IMR-90 (cell line): ENCODE data around the gene TACC2. TPM values are rescaled to one million over a fixed set of nuclear protein-coding genes. Genes with fewer than 3 reads are reported as not detected.

Source experiments
- ATAC-seq: fragments of 200-7000 bp; cut with Tn5 transposase; 2 replicates; pipeline ENCODE4 v1.9.1; 2020; ENCODE audit warnings: low read depth, mild to moderate bottlenecking, moderate library complexity
- BruUV-seq: library from RNA; stranded (reverse); fragments of 400-500 nt; replicated peaks from 2 replicates; lab custom pipeline; 2021; lab: Mats Ljungman, UMichigan
- CTCF ChIA-PET: fragments of 300-600 bp; formaldehyde crosslinking; extraction: SDS; loops from one replicate; lab custom pipeline; 2021; ENCODE audit warnings: antibody characterized with exemption; lab: Yijun Ruan, JAX
- POLR2A ChIA-PET: fragments of 300-600 bp; sonication (Branson Sonifier 250); formaldehyde crosslinking; loops from one replicate; lab custom pipeline; 2022; ENCODE audit warnings: antibody characterized with exemption; ENCODE audit not compliant: unreplicated experiment; lab: Charles Lee
- DNase-seq: peaks from one replicate; pipeline ENCODE4 v3.0.0; 2013
- H2AFZ ChIP-seq: replicated peaks from 2 replicates; pipeline ENCODE3; 2013; ENCODE audit warnings: low read length, mild to moderate bottlenecking; ENCODE audit not compliant: poor library complexity
- H2AK5ac ChIP-seq: 2 replicates; pipeline ENCODE4 v1.6.1; 2013; ENCODE audit warnings: low read depth, low read length, inconsistent platforms
- H2AK9ac ChIP-seq: replicated peaks from 2 replicates; pipeline ENCODE3; 2013; ENCODE audit warnings: mild to moderate bottlenecking, low read depth, low read length, moderate library complexity; ENCODE audit not compliant: poor library complexity
- H2BK120ac ChIP-seq: 2 replicates; pipeline ENCODE4 v1.6.1; 2013; ENCODE audit warnings: low read depth, low read length, inconsistent platforms
- H2BK15ac ChIP-seq: 3 replicates; pipeline ENCODE4 v1.6.1; 2013; ENCODE audit warnings: low read depth, low read length, inconsistent platforms
- H2BK20ac ChIP-seq: 2 replicates; pipeline ENCODE4 v1.6.1; 2013; ENCODE audit warnings: low read depth, mild to moderate bottlenecking, inconsistent platforms, low read length, moderate library complexity
- H2BK5ac ChIP-seq: 2 replicates; pipeline ENCODE4 v1.6.1; 2013; ENCODE audit warnings: mild to moderate bottlenecking, low read depth, low read length, inconsistent platforms; ENCODE audit not compliant: poor library complexity, severe bottlenecking
- H3K14ac ChIP-seq: replicated peaks from 2 replicates; pipeline ENCODE4 v1.6.1; 2013; ENCODE audit warnings: low read depth, low read length, inconsistent platforms
- H3K18ac ChIP-seq: 2 replicates; pipeline ENCODE4 v1.6.1; 2013; ENCODE audit warnings: low read depth, low read length, control low read depth
- H3K23ac ChIP-seq: 2 replicates; pipeline ENCODE4 v1.6.1; 2013; ENCODE audit warnings: low read depth, low read length, inconsistent platforms
- H3K27ac ChIP-seq: 2 replicates; pipeline ENCODE4 v1.5.1; 2013; ENCODE audit warnings: mild to moderate bottlenecking, control low read depth, low read length; ENCODE audit not compliant: insufficient read depth
- H3K27me3 ChIP-seq: 2 replicates; pipeline ENCODE4 v1.6.1; 2013; ENCODE audit warnings: low read length; ENCODE audit not compliant: control insufficient read depth, insufficient read depth
- H3K36me3 ChIP-seq: 2 replicates; pipeline ENCODE4 v1.6.1; 2013; ENCODE audit warnings: low read length, mixed read lengths; ENCODE audit not compliant: control insufficient read depth, insufficient read depth
- H3K4ac ChIP-seq: 2 replicates; pipeline ENCODE4 v1.6.1; 2013; ENCODE audit warnings: low read depth, low read length, inconsistent platforms
- H3K4me1 ChIP-seq: 2 replicates; pipeline ENCODE4 v1.6.1; 2013; ENCODE audit warnings: low read length, mixed read lengths; ENCODE audit not compliant: control insufficient read depth, insufficient read depth
- H3K4me2 ChIP-seq: 2 replicates; pipeline ENCODE4 v1.6.1; 2013; ENCODE audit warnings: low read depth, mild to moderate bottlenecking, control low read depth, low read length, moderate library complexity
- H3K4me3 ChIP-seq: 2 replicates; pipeline ENCODE4 v1.5.1; 2013; ENCODE audit warnings: low read depth, mild to moderate bottlenecking, control low read depth, low read length, moderate library complexity; ENCODE audit not compliant: insufficient read depth
- H3K56ac ChIP-seq: 2 replicates; pipeline ENCODE4 v1.6.1; 2013; ENCODE audit warnings: low read length, inconsistent platforms; ENCODE audit not compliant: insufficient read depth; ENCODE audit errors: extremely low read depth
- H3K79me1 ChIP-seq, 2 experiments: 2 replicates each; pipeline ENCODE4 v1.6.1; 2013; ENCODE audit warnings: low read length in 2 of 2, inconsistent platforms in 1 of 2, low read depth in 1 of 2
- H3K9ac ChIP-seq: 2 replicates; pipeline ENCODE4 v1.6.1; 2013; ENCODE audit warnings: low read depth, low read length, control low read depth
- H3K9me1 ChIP-seq: 2 replicates; pipeline ENCODE4 v1.6.1; 2013; ENCODE audit warnings: low read length, inconsistent platforms; ENCODE audit not compliant: insufficient read depth
- H3K9me3 ChIP-seq: 2 replicates; pipeline ENCODE4 v1.6.1; 2013; ENCODE audit warnings: low read length; ENCODE audit not compliant: control insufficient read depth, insufficient read depth
- H4K20me1 ChIP-seq: 2 replicates; pipeline ENCODE4 v1.6.1; 2013; ENCODE audit warnings: low read length, inconsistent platforms; ENCODE audit not compliant: insufficient read depth
- H4K5ac ChIP-seq: 2 replicates; pipeline ENCODE4 v1.6.1; 2013; ENCODE audit warnings: mild to moderate bottlenecking, low read depth, low read length, control low read depth
- H4K8ac ChIP-seq, 2 experiments: 2 replicates each; pipeline ENCODE4 v1.6.1; 2013; ENCODE audit warnings: low read depth in 2 of 2, low read length in 2 of 2, control low read depth in 1 of 2, inconsistent platforms in 1 of 2
- H4K91ac ChIP-seq: 2 replicates; pipeline ENCODE4 v1.6.1; 2013; ENCODE audit warnings: low read depth, low read length, inconsistent platforms; ENCODE audit not compliant: insufficient read depth
- FOS ChIP-seq: fragments of 150-350 bp; IDR thresholded peaks from 2 replicates; pipeline ENCODE4 v1.6.1; 2016; ENCODE audit warnings: low read depth, low read length
- POLR2A ChIP-seq: IDR thresholded peaks from 2 replicates; pipeline ENCODE4 v1.6.1; 2012; ENCODE audit warnings: mild to moderate bottlenecking, low read depth, low read length
- WGBS, 2 experiments: methylation state at CpG; one replicate each; pipeline versions ENCODE4 v1.1.5 to v1.1.7; 2013; ENCODE audit warnings: missing lambda C conversion rate in 2 of 2; ENCODE audit not compliant: insufficient read length in 1 of 2; ENCODE audit errors: extremely low coverage in 2 of 2; 5-methylcytosine and 5-hydroxymethylcytosine counted together
- dilution Hi-C: fragments of 300-500 bp; cut with HindIII; formaldehyde crosslinking; loops from one replicate; pipeline ENCODE4 v1.14.3; 2018; ENCODE audit warnings: low sequenced_read_pairs; ENCODE audit not compliant: unreplicated experiment
- in situ Hi-C: fragments of 300-500 bp; cut with MboI; formaldehyde crosslinking; loops from 3 replicates; pipeline ENCODE4 v1.14.3; 2019; ENCODE audit warnings: low sequenced_read_pairs, inconsistent platforms, mixed read lengths
- intact Hi-C: fragments of 100-400 bp; cut with micrococcal nuclease; formaldehyde crosslinking; loops from 2 replicates; pipeline ENCODE4 v1.10.0; 2022
- polyA plus RNA-seq, 3 experiments: library from polyadenylated mRNA; depleted of rRNA; stranded (reverse); fragments of >200 nt; gene quantifications; 2 replicates each; pipeline ENCODE4 v1.2.3, GENCODE V29; 2012; ENCODE audit warnings: low replicate concordance in 1 of 3
- total RNA-seq: library from RNA; depleted of rRNA; stranded (reverse); fragments of >200 nt; gene quantifications from 2 replicates; pipeline ENCODE4 v1.2.3, GENCODE V29; 2012

TACC2 gene
- total and polyA plus RNA-seq, 2 of the 4 experiments (the other 2 are of a cell fraction) = 2.9 to 15.4 TPM

DNA sequence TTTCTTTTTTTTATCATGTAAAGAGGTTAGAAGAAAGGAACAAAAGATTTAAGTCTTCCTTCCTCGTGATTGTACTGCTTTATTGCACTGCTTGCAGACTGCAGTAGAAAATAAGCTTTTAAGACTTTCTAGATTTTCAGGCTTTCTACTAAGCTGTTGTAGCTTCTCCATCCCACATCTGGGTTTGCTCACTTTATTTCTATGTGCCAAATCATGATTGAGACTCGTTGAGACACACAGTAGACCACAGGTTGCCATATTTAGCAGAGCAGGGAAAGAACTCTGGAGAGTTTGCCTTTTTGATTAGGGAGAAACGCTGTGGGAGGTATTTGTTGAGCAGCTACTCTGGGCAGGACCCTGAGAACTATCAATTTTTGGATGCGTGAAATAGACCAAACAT, 192.9 kb downstream of the TACC2 start:
- 100% methylated on average over 1 of the region's 4 CpGs; no CpG with 5 or more reads in 1 of the 2 experiments for WGBS, 2 experiments
- Histone ChIP-seq H3K79me1 (peaks cover 11 to 51% of the 10 kb centered on the region in 2 experiments), H4K91ac (no peak overlapping the region), H2BK120ac (0 out of 2 replicates have a peak overlapping the region, but pooled peaks have one; percentile 3), H3K14ac (no peak overlapping the region), H4K20me1 (peaks cover 9% of the 10 kb centered on the region; the same call in 1 of the 2 replicates), H3K4ac (peak overlapping the region; percentile 8; the same call in 1 of the 2 replicates), H3K23ac (no peak overlapping the region), H2BK15ac (no peak overlapping the region), H3K9me1 (peaks cover 18% of the 10 kb centered on the region), H3K4me1 (peaks cover 10% of the 10 kb centered on the region), H2BK20ac (peak overlapping the region; percentile 2; the same call in 1 of the 2 replicates), H3K18ac (no peak overlapping the region), H3K27me3 (no peaks in the 10 kb centered on the region), H3K56ac (no peak overlapping the region), H2AK9ac (no peak overlapping the region), H3K4me2 (no peak overlapping the region), H3K36me3 (no peaks in the 10 kb centered on the region), H3K9ac (no peak overlapping the region), H4K5ac (no peak overlapping the region), H3K27ac (no peak overlapping the region), H3K9me3 (no peaks in the 10 kb centered on the region), H3K4me3 (no peak overlapping the region), H2BK5ac (no peak overlapping the region), H2AFZ (no peak overlapping the region), H4K8ac (no peak overlapping the region), H2AK5ac (no peak overlapping the region)
- ChIA-PET POLR2A (no interaction called here), CTCF (interaction anchor here (1.0 to 1.6 kb wide), 2 partner anchors 14 to 40 kb away, joined by 4 read pairs; no protein-coding TSS in a partner anchor)
- ATAC-seq (no peak), DNase-seq (peak; percentile 41)
- TF ChIP-seq POLR2A = no peak
- no peak for TF ChIP-seq FOS
- dilution Hi-C loops (no loop called here), intact Hi-C loops (no loop called here), in situ Hi-C loops (no loop called here)
- no TSS peak for BruUV-seq
